NCI-H82 treated with DMSO at 0.1 percent for 48 hours (cell line): Measurements from ENCODE around the gene ABCB1.

ENCODE experiments used
- DNase-seq: peaks from one replicate; lab custom pipeline; 2025; ENCODE audit not compliant: unreplicated experiment; lab: John Stamatoyannopoulos, UW

The ABCB1 gene

GRCh38 chr7:87600130-87601124, at the start of gene ABCB1:
ABCB1 (minus strand) TSS chr7:87600884; CDS start chr7:87600184, 700 bp downstream.
- DNase-seq: no peak

GRCh38 chr7:87648316-87648715, 47.6 kb upstream of the ABCB1 start:
- DNase-seq: no peak

GRCh38 chr7:87645446-87645845, 44.8 kb upstream of the ABCB1 start:
- no peak for DNase-seq

GRCh38 chr7:87635921-87636320, 35.2 kb upstream of the ABCB1 start:
- no peak for DNase-seq

- DNase-seq: no peak
Observed at GRCh38 chr7:87628780-87629569, 28.3 kb upstream of the ABCB1 start.

- DNase-seq: no peak
Observed at GRCh38 chr7:87627634-87627994, 26.9 kb upstream of the ABCB1 start.

- no peak for DNase-seq
Observed at GRCh38 chr7:87625101-87625500, 24.4 kb upstream of the ABCB1 start.

- no peak for DNase-seq
Observed at GRCh38 chr7:87624628-87625027, 23.9 kb upstream of the ABCB1 start.

- DNase-seq: no peak
Observed at GRCh38 chr7:87615197-87615596, 14.5 kb upstream of the ABCB1 start.

- no peak for DNase-seq
Observed at GRCh38 chr7:87609916-87610315, 9.2 kb upstream of the ABCB1 start.

GRCh38 chr7:87608431-87608830, 7.7 kb upstream of the ABCB1 start:
- no peak for DNase-seq

- DNase-seq: no peak
Observed at GRCh38 chr7:87604264-87604663, 3.6 kb upstream of the ABCB1 start.

GRCh38 chr7:87599336-87599735, 1.3 kb downstream of the ABCB1 start:
- no peak for DNase-seq

- no peak for DNase-seq
Observed at GRCh38 chr7:87598234-87599009, 2.3 kb downstream of the ABCB1 start.

GRCh38 chr7:87596696-87597095, 4.0 kb downstream of the ABCB1 start:
- DNase-seq: no peak

- DNase-seq: no peak
Observed at GRCh38 chr7:87596136-87596535, 4.5 kb downstream of the ABCB1 start.

GRCh38 chr7:87592300-87592699, 8.4 kb downstream of the ABCB1 start:
- no peak for DNase-seq

GRCh38 chr7:87591211-87591610, 9.5 kb downstream of the ABCB1 start:
- DNase-seq: no peak

GRCh38 chr7:87590578-87590977, 10.1 kb downstream of the ABCB1 start:
- no peak for DNase-seq

- DNase-seq: no peak
Observed at GRCh38 chr7:87589631-87590030, 11.1 kb downstream of the ABCB1 start.

GRCh38 chr7:87581723-87582122, 19.0 kb downstream of the ABCB1 start:
- no peak for DNase-seq
